ENCODE data around the gene ACACA.

DNA sequence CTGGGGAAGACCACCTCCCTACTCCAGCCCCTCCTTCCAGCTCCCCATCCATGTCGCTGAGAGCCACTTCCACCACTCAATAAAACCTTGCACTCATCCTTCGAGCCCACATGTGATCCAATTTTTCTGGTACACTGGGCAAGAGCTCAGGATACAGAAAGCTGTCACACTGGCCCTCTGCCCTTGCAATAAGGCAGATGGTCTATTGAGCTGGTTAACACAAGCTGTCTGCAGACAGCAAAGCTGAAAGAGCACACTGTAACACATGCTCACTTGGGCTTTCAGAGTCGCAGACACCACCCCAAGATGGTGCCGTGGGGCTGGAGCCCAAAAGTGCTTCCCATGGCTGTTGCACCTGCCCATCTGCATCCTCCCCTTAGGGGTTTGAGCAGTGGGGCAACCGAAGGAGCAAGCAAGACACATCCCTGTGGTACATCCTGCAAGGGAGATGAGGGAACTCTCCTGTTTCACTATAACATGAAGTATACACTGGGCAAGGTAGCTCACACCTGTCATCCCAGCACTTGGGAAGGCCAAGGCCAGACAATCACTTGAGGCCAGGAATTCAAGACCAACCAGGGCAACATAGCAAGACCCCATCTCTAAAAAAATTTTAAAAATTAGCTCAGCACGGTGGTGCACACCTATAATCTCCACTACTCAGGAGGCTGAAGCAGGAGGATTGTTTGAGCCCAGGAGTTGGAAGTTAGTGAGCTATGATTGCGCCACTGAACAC is 83.6 kb downstream of the ACACA start:
- TF ChIP-seq, protein P1, sequence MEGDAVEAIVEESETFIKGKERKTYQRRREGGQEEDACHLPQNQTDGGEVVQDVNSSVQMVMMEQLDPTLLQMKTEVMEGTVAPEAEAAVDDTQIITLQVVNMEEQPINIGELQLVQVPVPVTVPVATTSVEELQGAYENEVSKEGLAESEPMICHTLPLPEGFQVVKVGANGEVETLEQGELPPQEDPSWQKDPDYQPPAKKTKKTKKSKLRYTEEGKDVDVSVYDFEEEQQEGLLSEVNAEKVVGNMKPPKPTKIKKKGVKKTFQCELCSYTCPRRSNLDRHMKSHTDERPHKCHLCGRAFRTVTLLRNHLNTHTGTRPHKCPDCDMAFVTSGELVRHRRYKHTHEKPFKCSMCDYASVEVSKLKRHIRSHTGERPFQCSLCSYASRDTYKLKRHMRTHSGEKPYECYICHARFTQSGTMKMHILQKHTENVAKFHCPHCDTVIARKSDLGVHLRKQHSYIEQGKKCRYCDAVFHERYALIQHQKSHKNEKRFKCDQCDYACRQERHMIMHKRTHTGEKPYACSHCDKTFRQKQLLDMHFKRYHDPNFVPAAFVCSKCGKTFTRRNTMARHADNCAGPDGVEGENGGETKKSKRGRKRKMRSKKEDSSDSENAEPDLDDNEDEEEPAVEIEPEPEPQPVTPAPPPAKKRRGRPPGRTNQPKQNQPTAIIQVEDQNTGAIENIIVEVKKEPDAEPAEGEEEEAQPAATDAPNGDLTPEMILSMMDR (conservative IDR thresholded peaks at IDR 0.05; ENCODE audit: low read length): no peak
- no peak for TF ChIP-seq EZH2phosphoT487 (IDR thresholded peaks at IDR 0.05; ENCODE audit: borderline replicate concordance)

Data from Loucy (cell line).